H1 (cell line): ENCODE results near the gene MTCH2.

Experiments
- CREB1 ChIP-seq: IDR thresholded peaks from 2 replicates; pipeline ENCODE4 v1.6.1; 2012; ENCODE audit warnings: inconsistent platforms
- GABPA ChIP-seq: IDR thresholded peaks from 2 replicates; pipeline ENCODE4 v1.6.1; 2011; ENCODE audit warnings: mild to moderate bottlenecking, low read length, moderate library complexity, borderline replicate concordance; ENCODE audit not compliant: insufficient read depth
- PHF8 ChIP-seq: fragments of 200-600 bp; sonication (generic); conservative IDR thresholded peaks from 2 replicates; pipeline ENCODE4 v1.7.1; 2012; ENCODE audit warnings: low read depth, mild to moderate bottlenecking, inconsistent platforms, low read length, moderate library complexity
- POLR2AphosphoS5 ChIP-seq: IDR thresholded peaks from 2 replicates; pipeline ENCODE4 v1.6.1; 2011; ENCODE audit warnings: low read depth, low read length
- RFX5 ChIP-seq: IDR thresholded peaks from 2 replicates; pipeline ENCODE4 v1.6.1; 2011; ENCODE audit warnings: low read depth, low read length, improper control_type of control experiment, borderline replicate concordance
- SRF ChIP-seq: IDR thresholded peaks from 2 replicates; pipeline ENCODE4 v1.6.1; 2011; ENCODE audit warnings: mild to moderate bottlenecking, low read depth, low read length, moderate library complexity
- TF ChIP-seq, protein P1 (sequence below), 3 experiments: IDR thresholded peaks; 1 replicate in 2 of 3; 2 replicates in 1 of 3; pipeline versions ENCODE4 v1.5.1 to v1.6.1; 2011; ENCODE audit warnings: low read length in 3 of 3, mild to moderate bottlenecking in 3 of 3, inconsistent platforms in 2 of 3, low read depth in 1 of 3, moderate library complexity in 1 of 3; ENCODE audit not compliant: insufficient read depth in 1 of 3; ENCODE audit errors: control extremely low read depth in 1 of 3
- TF ChIP-seq, protein P2 (sequence below): IDR thresholded peaks from 2 replicates; pipeline ENCODE4 v1.6.1; 2012; ENCODE audit warnings: inconsistent platforms
- TF ChIP-seq, protein P3 (sequence below): IDR thresholded peaks from 2 replicates; pipeline ENCODE4 v1.6.1; 2012; ENCODE audit warnings: inconsistent platforms
- TF ChIP-seq, protein P4 (sequence below): IDR thresholded peaks from 2 replicates; pipeline ENCODE4 v1.6.1; 2011; ENCODE audit warnings: low read length, improper control_type of control experiment

DNA sequence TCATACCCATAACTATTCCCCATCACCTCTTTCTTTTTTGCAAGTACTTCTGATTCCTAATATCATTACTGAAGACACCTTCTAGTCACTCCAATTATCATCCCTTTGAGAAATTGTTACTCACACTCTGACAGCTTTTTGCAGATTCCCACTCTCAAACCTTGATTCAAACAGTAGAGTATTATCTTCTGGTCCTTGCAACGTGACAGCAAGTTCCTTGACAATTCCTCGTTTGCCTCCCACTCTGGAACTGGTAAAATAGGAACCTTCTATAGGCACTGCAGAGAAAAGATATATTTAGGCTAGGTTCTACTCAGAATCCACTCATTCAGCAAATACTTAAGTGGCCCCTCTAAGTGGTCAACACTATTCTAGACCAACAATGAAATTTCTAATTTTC is 49.6 kb upstream of the MTCH2 start:
- no peak for TF ChIP-seq GABPA
- TF ChIP-seq POLR2AphosphoS5, result no peak
- TF ChIP-seq, protein P1, sequence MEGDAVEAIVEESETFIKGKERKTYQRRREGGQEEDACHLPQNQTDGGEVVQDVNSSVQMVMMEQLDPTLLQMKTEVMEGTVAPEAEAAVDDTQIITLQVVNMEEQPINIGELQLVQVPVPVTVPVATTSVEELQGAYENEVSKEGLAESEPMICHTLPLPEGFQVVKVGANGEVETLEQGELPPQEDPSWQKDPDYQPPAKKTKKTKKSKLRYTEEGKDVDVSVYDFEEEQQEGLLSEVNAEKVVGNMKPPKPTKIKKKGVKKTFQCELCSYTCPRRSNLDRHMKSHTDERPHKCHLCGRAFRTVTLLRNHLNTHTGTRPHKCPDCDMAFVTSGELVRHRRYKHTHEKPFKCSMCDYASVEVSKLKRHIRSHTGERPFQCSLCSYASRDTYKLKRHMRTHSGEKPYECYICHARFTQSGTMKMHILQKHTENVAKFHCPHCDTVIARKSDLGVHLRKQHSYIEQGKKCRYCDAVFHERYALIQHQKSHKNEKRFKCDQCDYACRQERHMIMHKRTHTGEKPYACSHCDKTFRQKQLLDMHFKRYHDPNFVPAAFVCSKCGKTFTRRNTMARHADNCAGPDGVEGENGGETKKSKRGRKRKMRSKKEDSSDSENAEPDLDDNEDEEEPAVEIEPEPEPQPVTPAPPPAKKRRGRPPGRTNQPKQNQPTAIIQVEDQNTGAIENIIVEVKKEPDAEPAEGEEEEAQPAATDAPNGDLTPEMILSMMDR (IDR thresholded peaks at IDR 0.05; ENCODE audit: control extremely low read depth in 1 of 3, insufficient read depth in 1 of 3, low read depth in 1 of 3, low read length in 3 of 3), result no peak
- TF ChIP-seq, protein P2, sequence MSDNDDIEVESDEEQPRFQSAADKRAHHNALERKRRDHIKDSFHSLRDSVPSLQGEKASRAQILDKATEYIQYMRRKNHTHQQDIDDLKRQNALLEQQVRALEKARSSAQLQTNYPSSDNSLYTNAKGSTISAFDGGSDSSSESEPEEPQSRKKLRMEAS, result no peak
- no peak for TF ChIP-seq SRF
- no peak for TF ChIP-seq RFX5
- TF ChIP-seq, protein P3, sequence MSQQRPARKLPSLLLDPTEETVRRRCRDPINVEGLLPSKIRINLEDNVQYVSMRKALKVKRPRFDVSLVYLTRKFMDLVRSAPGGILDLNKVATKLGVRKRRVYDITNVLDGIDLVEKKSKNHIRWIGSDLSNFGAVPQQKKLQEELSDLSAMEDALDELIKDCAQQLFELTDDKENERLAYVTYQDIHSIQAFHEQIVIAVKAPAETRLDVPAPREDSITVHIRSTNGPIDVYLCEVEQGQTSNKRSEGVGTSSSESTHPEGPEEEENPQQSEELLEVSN, result no peak
- TF ChIP-seq CREB1, result no peak
- TF ChIP-seq, protein P4, sequence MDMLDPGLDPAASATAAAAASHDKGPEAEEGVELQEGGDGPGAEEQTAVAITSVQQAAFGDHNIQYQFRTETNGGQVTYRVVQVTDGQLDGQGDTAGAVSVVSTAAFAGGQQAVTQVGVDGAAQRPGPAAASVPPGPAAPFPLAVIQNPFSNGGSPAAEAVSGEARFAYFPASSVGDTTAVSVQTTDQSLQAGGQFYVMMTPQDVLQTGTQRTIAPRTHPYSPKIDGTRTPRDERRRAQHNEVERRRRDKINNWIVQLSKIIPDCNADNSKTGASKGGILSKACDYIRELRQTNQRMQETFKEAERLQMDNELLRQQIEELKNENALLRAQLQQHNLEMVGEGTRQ, result no peak
- no peak for TF ChIP-seq PHF8
